ENCODE results near the gene ZNF76.

DNA sequence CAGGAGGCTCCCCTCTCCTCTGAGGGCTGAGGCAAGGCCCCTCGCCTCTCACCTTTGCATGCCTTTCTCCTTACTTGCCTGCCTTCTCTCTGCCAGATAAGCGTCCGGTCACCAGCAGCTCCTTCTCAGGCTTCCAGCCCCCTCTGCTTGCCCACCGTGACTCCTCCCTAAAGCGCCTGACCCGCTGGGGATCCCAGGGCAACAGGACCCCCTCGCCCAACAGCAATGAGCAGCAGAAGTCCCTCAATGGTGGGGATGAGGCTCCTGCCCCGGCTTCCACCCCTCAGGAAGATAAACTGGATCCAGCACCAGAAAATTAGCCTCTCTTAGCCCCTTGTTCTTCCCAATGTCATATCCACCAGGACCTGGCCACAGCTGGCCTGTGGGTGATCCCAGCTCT is 61.6 kb downstream of the ZNF76 start:
- TF ChIP-seq, protein P1, sequence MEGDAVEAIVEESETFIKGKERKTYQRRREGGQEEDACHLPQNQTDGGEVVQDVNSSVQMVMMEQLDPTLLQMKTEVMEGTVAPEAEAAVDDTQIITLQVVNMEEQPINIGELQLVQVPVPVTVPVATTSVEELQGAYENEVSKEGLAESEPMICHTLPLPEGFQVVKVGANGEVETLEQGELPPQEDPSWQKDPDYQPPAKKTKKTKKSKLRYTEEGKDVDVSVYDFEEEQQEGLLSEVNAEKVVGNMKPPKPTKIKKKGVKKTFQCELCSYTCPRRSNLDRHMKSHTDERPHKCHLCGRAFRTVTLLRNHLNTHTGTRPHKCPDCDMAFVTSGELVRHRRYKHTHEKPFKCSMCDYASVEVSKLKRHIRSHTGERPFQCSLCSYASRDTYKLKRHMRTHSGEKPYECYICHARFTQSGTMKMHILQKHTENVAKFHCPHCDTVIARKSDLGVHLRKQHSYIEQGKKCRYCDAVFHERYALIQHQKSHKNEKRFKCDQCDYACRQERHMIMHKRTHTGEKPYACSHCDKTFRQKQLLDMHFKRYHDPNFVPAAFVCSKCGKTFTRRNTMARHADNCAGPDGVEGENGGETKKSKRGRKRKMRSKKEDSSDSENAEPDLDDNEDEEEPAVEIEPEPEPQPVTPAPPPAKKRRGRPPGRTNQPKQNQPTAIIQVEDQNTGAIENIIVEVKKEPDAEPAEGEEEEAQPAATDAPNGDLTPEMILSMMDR (IDR thresholded peaks at IDR 0.05; ENCODE audit: control extremely low read depth in 1 of 3, insufficient read depth in 1 of 3, low read depth in 1 of 3, low read length in 3 of 3): no peak
- no peak for TF ChIP-seq SUZ12 (IDR thresholded peaks at IDR 0.05; ENCODE audit: low read length)
- no peak for TF ChIP-seq TBP (IDR thresholded peaks at IDR 0.05; ENCODE audit: low read depth, low read length)
- TF ChIP-seq EZH2 (IDR thresholded peaks at IDR 0.05; ENCODE audit: low read depth, low read length, severe bottlenecking): no peak
- TF ChIP-seq RXRA (IDR thresholded peaks at IDR 0.05; ENCODE audit: insufficient read depth, low read depth, low read length): no peak
- TF ChIP-seq POLR2A (IDR thresholded peaks at IDR 0.05; ENCODE audit: control extremely low read depth in 1 of 2, low read depth in 2 of 2, low read length in 2 of 2): no peak
- no peak for TF ChIP-seq USF2 (IDR thresholded peaks at IDR 0.05; ENCODE audit: low read length)
- TF ChIP-seq SP1 (IDR thresholded peaks at IDR 0.05; ENCODE audit: low read depth, low read length): no peak
- no peak for TF ChIP-seq MAFK (IDR thresholded peaks at IDR 0.05; ENCODE audit: low read depth, low read length)
- no peak for TF ChIP-seq TCF12 (IDR thresholded peaks at IDR 0.05; ENCODE audit: low read depth, low read length)
- TF ChIP-seq ATF2 (IDR thresholded peaks at IDR 0.05; ENCODE audit: low read length): no peak
